GM19452 (cell line): Measurements from ENCODE around the gene ADAM12.

Experiments
- ATAC-seq: cut with Tn5 transposase; IDR thresholded peaks from one replicate; pipeline ENCODE4 v1.9.1; 2021; ENCODE audit not compliant: unreplicated experiment

ADAM12 gene

DNA sequence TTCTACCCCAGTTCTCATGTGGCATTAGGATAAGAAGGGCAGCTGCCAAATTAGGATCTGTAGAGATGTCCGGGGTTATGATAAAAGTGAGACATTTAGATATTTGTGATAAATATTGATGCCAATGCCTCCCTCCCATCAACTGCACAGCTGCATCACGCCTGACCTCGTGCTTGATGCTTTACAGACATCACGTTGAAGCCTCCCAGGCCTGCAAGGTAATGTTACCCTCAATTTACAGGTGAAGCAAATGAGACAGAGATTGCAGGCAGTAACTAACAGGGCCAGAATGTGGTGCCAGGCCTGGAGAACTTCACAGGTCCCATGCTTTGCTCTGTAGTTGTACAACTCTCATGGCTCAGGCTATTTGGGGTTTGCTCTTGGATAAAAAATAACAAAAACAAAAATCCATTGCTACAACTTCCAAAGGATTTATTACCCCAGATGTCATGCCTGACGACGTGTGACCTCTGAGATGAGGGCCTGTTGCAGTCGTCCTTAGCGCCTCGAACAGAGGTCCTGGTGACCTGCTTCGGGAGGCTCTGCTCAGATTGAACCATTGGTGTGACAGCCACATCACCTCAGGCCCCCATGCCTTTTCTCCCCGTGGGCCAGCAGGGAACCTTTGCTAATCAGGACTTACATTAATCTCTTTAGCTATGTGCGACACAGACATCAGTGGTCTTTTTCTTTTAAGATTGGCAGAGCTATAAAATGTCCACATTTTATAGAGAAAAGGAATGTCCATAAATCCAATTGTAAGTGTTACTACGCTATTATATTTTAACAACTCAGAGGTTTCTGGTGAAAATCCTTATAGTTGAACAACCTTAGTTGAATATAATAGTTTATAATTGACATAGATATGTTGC is 169.3 kb downstream of the ADAM12 start:
- no peak for ATAC-seq

- no peak for ATAC-seq
Observed at GRCh38 chr10:126218174-126218573, 170.1 kb downstream of the ADAM12 start.

GRCh38 chr10:126216632-126216961 is 171.7 kb downstream of the ADAM12 start:
- no peak for ATAC-seq

- no peak for ATAC-seq
Observed at GRCh38 chr10:126215746-126216631, 172.3 kb downstream of the ADAM12 start.

DNA sequence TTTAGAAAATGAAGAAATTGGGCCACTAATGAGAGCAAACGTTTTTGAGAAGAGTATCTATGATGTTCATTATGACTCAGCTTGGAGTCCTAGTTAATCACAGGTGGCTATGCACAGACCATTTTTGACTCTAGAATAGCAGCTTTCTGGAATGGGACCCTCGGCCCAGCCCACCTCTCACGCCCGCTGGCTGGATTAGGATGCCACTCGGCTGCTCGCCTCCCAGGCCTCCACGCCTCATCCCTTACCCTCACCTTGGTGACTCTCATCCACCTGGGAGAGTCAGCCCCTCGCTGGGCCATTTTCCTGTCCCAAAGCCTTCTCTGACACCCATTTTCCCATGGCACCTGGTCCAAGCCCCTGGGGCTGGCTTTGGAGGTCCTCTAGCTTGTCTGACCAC is 173.6 kb downstream of the ADAM12 start:
- no peak for ATAC-seq

DNA sequence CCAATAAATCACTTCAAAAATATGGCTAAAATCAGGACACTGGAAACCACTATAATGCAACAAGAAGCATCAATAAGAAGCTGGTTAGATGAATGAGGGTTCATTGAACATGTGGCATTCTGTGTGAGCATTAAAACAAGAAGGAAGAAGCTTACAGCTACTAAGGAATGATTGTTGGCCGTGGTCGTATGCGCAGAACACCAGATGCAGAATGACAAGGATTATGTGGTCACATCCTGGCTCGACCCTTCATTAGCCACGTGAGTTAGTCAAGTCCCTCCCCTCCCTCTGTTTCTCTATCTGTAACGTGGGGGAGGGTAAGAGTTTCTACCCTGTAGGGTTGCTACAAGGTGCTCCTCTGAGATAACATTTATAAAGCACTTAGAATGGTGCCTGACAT is 174.3 kb downstream of the ADAM12 start:
- no peak for ATAC-seq

DNA sequence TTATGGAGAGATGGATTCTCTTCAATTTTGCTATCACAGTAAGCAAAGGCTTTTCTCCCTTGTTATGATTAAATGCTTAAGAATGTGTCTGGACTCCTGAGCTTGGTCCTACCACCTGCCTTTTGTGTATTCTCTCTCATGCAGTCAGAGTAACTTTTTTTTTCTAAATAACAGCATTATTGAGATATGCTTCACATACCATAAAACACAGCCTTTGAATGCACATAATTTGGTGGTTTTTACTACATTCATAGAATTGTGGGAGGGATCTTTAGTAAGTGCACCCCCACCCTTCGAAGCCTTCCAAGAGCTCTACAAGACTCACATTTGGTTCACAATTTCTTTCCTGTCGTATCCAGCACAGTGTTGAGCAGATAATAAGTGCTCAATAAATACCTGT is 175.5 kb downstream of the ADAM12 start:
- ATAC-seq: no peak

DNA sequence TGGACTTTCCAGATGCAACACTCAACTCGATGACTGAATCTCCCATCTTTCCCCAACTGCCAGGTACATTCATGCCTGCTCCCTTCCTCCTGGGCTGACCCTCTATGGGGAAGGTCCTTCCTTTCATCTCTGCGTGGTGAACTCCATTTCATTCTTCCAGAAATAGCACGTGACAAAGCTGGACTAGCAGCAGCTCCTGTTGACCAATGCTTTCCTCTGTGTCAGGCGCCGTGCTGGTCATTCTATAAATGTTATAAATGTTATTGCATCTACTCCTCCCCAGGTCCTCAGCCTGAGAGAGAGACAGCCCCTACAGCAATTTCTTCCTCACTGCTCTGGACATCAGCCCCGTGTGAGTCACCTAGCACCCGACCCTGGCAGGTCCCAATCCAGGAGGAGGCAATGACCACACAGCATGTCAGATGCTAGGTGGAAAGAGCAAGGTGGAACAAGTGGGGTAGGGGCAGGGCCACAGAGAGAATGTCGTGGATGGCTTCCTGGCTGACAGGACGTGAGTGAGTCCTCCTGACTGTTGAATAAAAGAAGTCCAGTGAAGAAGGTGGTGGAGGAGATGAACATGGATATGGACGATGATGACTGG is 178.1 kb downstream of the ADAM12 start:
- ATAC-seq: no peak

- no peak for ATAC-seq
Observed at GRCh38 chr10:126209451-126209850, 178.8 kb downstream of the ADAM12 start.

DNA sequence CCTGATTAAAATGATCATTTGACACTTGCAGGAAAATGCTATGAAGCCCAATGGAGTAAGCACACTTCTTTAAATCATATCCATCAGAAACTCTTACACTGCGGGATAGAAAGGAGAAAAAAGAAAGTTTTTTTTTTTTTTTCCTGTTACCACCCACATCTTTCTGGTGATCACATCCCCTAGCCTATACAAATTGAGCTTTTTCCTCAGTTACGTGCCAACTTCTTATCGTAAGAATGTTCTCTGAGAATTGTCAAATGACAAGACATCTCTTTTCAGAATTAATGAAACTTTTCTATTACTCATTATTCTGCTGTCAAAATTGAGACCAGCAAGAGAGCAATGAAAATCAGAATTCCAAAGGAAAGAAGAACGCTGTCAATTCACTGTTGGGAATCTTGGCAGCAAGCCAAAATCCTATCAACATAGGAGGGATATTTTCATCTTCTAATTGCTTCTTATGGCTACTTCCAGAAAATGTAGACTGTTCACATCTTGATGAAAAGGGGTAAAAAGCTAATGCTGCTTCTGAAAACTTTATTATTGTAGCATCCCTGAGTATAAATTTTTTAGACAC is 179.5 kb downstream of the ADAM12 start:
- ATAC-seq: no peak

DNA sequence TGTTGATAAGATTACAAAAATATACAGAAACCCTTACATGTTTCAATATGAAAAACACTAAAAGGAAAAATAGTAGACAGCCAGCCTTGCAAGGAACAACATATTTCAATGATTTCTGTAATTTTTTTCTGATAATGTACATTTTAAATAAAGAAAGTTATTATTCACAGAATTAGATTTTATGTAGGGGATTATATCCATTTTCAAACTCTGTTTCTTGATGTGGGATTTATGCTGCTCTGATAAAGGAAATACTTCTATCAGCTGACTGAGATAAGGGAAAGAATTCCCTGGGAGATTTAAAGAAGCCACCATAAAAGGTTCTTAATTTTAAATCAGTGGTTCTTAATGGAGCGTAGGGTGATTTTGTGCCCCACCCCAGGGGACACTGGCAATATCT is 180.4 kb downstream of the ADAM12 start:
- ATAC-seq: no peak

GRCh38 chr10:126207313-126207771 is 180.9 kb downstream of the ADAM12 start:
- ATAC-seq: no peak

DNA sequence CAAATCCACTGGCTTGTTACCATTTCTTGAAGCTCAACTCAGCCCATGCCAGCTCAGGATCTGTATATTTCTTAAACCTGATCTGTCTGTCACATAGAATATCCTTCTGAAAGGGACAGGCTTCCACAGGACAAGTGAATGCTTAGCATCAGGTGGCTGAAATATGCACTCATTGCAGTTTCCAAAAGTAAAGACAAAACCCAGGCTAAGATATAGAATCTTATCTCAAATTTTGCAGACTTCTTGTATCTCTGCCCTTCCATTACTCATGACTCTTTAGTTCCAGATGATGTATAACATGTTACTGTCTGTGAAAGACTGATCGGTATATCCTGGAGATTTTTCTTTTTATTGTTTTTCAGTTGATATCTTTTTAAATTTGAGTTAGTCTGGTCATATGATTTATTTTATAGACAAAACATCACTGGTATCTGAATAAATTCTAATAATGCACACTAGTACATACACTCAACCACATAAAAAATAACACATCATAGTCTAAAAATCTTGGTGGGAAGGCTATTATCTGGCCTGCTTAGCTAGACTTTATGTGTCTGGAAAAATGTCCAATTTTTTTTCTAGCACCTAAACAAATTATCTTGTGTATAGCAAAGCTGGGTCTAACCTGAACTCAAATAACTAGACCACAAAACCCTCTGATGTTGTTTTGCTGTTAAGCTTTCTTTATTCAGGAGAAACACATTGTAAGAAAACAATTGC is 182.6 kb downstream of the ADAM12 start:
- no peak for ATAC-seq

DNA sequence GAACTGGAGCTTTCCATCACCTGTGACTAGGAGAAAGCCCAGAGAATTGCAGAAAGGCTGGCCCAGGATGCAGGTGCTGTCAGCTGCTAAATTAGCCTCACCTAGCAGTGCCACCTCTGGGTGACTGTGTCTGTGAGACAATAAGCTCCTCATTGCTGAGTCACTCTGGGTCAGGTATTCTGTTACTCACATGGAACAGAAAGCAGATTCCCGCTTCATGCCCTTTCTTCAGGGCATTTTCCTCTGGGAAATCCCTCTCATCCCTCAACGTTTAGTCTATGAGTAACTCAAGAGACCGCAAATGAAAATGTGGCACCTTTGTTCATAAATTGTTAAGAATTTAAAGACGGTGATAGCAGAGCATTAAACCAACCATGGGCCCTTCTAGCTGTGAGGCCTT is 184.0 kb downstream of the ADAM12 start:
- ATAC-seq: no peak

- ATAC-seq: no peak
Observed at GRCh38 chr10:126203746-126204145, 184.5 kb downstream of the ADAM12 start.

- ATAC-seq: no peak
Observed at GRCh38 chr10:126201603-126202002, 186.7 kb downstream of the ADAM12 start.

GRCh38 chr10:126199221-126199998 is 188.9 kb downstream of the ADAM12 start:
- ATAC-seq: no peak

GRCh38 chr10:126198681-126199080 is 189.6 kb downstream of the ADAM12 start:
- ATAC-seq: no peak

DNA sequence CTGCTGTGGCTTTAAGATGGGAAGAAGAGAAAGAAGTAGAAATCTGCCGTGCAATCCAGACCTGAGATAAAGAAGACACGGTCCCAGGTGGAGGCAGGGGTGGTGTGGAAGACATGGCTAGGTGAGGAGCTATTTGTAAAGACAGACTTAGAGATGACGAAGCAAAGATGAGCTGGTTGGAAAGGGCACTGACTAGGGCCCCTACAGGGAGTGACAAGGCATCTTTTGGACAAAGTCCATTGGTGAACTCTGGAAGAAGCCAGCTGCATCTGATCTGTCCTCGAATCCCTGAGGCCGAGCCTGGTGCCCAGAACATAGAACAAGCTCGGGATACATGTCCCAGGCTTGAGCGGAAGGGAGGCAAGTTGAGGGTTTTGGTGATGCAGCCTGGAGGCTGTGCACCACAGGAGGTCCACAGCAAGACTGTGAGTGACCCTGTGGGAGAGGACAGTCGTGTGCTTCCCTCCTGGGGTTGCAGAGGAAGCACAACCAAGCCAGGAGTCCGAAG is 191.2 kb downstream of the ADAM12 start:
- no peak for ATAC-seq

DNA sequence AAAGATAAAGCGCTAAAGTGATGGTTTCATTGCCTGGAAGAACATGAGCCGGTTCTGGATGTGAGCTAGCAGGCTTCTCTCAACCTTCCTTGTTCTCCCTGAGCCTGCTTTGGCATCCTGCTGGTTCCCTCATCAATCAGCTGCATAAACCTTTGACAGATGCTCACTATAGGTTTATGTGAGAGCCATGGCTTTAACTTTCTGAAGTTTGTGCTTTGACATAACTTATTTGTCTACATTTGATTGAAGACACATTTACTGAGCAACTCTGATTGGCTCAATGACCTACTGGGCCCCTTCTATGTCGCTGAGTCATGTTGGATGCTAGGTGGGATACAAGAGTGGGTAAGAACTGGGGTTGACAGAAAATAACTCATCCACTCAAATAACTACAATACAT is 192.0 kb downstream of the ADAM12 start:
- no peak for ATAC-seq
